Measurements from ENCODE around the gene SEMA7A. TPM values are rescaled to one million over a fixed set of nuclear protein-coding genes. Genes with fewer than 3 reads are reported as not detected.
"Not testable (repeated sequence)": the region's sequence is repeated elsewhere in the genome, so short reads cannot be mapped to it uniquely, and the experiment has no call there.

The SEMA7A gene
- total RNA-seq, 1 experiment from 2014 or later, result 0.91 TPM

- no peak for DNase-seq (ENCODE audit: low spot score)
Measured at GRCh38 chr15:74399511-74400312, 34.0 kb downstream of the SEMA7A start.

GRCh38 chr15:74399100-74399499, 34.7 kb downstream of the SEMA7A start:
- no peak for DNase-seq (ENCODE audit: low spot score)

GRCh38 chr15:74398183-74398582, 35.6 kb downstream of the SEMA7A start:
- DNase-seq (ENCODE audit: low spot score), result no peak

GRCh38 chr15:74397239-74398068, 36.3 kb downstream of the SEMA7A start:
- no peak for DNase-seq (ENCODE audit: low spot score)

- DNase-seq (ENCODE audit: low spot score), result peak; percentile 35
Measured at GRCh38 chr15:74396445-74397238, 37.1 kb downstream of the SEMA7A start.

- DNase-seq (ENCODE audit: low spot score), result no peak
Measured at GRCh38 chr15:74396146-74396438, 37.7 kb downstream of the SEMA7A start.

- DNase-seq (ENCODE audit: low spot score), result no peak
Measured at GRCh38 chr15:74395319-74396145, 38.2 kb downstream of the SEMA7A start.

GRCh38 chr15:74394090-74394846, 39.5 kb downstream of the SEMA7A start:
- no peak for DNase-seq (ENCODE audit: low spot score)

- DNase-seq (ENCODE audit: low spot score), result no peak
Measured at GRCh38 chr15:74393423-74393822, 40.3 kb downstream of the SEMA7A start.

GRCh38 chr15:74392902-74393301, 40.9 kb downstream of the SEMA7A start:
- DNase-seq (ENCODE audit: low spot score), result no peak

GRCh38 chr15:74392451-74392830, 41.3 kb downstream of the SEMA7A start:
- DNase-seq (ENCODE audit: low spot score), result no peak

GRCh38 chr15:74391582-74392450, 41.9 kb downstream of the SEMA7A start:
- no peak for DNase-seq (ENCODE audit: low spot score)

- DNase-seq (ENCODE audit: low spot score), result no peak
Measured at GRCh38 chr15:74390647-74391288, 43.0 kb downstream of the SEMA7A start.

GRCh38 chr15:74390049-74390646, 43.6 kb downstream of the SEMA7A start:
- DNase-seq (ENCODE audit: low spot score), result not testable (repeated sequence)

- no peak for DNase-seq (ENCODE audit: low spot score)
Measured at GRCh38 chr15:74389241-74390048, 44.3 kb downstream of the SEMA7A start.

- no peak for DNase-seq (ENCODE audit: low spot score)
Measured at GRCh38 chr15:74388363-74388951, 45.3 kb downstream of the SEMA7A start.

GRCh38 chr15:74387621-74388362, 46.0 kb downstream of the SEMA7A start:
- no peak for DNase-seq (ENCODE audit: low spot score)

Data from H4 (cell line).